Sigmoid colon (tissue), 4 donors: ENCODE results near the gene CPN1.

ENCODE experiments used
- CTCF ChIP-seq, 4 experiments: fragments of 450-650 bp in 3 of 4; fragments of 200-600 bp in 1 of 4; IDR thresholded peaks; one replicate each; pipeline ENCODE4 v1.5.1; 2016 to 2019; ENCODE audit warnings: antibody characterized with exemption in 4 of 4, mild to moderate bottlenecking in 3 of 4, moderate library complexity in 2 of 4
- EP300 ChIP-seq, 4 donors: sonication (generic); formaldehyde crosslinking; IDR thresholded peaks; one replicate each; pipeline ENCODE4 v1.6.1; 2017; ENCODE audit warnings: antibody characterized with exemption in 4 of 4
- POLR2AphosphoS5 ChIP-seq, 4 donors: sonication (generic); formaldehyde crosslinking; IDR thresholded peaks; one replicate each; pipeline ENCODE4 v1.6.1; 2017; ENCODE audit warnings: antibody characterized with exemption in 4 of 4

DNA sequence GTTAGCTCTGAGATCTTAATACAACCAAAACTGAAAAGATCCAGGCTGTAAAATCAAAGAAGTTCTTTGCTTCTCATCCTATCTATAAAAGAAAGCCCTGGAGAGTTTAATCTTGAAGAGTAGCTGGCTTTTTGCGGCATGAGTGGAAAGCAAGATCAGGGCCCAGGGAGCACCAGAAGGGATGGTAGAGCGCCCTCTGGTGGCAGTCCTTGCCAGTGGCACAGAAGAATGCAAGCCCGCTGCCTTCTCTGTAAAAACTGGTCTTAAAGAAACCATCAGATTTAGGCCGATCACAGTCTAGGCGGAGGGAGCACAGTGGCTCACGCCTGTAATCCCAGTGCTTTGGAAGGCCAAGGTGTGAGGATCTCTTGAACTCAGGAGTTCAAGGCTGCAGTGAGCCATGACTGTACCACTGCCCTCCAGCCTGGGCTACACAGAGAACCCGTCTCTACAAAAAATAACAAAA lies 35.6 kb downstream of the CPN1 start:
- TF ChIP-seq CTCF (IDR thresholded peaks at IDR 0.05), result peak; percentile 71 to 93 (median 90)
- no peak for TF ChIP-seq POLR2AphosphoS5 (IDR thresholded peaks at IDR 0.05)
- TF ChIP-seq EP300 (IDR thresholded peaks at IDR 0.05), result no peak
